Subcutaneous abdominal adipose tissue (tissue), 5 donors: ENCODE data around the gene TMEM217.
"Not testable (repeated sequence)": the region's sequence is repeated elsewhere in the genome, so short reads cannot be mapped to it uniquely, and the experiment has no call there.

Experiments
- H3K27ac ChIP-seq: one replicate; pipeline ENCODE4 v1.7.0; 2013; ENCODE audit warnings: low read depth, mild to moderate bottlenecking, inconsistent platforms, low read length, moderate library complexity
- H3K27me3 ChIP-seq, 5 donors: one replicate each; pipeline ENCODE4 v1.7.0; 2013; ENCODE audit warnings: low read length in 5 of 5, inconsistent platforms in 1 of 5; ENCODE audit not compliant: control insufficient read depth in 5 of 5, insufficient read depth in 4 of 5
- H3K36me3 ChIP-seq, 5 donors: one replicate each; pipeline ENCODE4 v1.7.0; 2013; ENCODE audit warnings: low read length in 5 of 5; ENCODE audit not compliant: control insufficient read depth in 5 of 5, insufficient read depth in 5 of 5
- H3K4me1 ChIP-seq, 5 donors: one replicate each; pipeline ENCODE4 v1.7.0; 2013; ENCODE audit warnings: low read length in 5 of 5, mild to moderate bottlenecking in 3 of 5, moderate library complexity in 1 of 5; ENCODE audit not compliant: control insufficient read depth in 5 of 5, insufficient read depth in 5 of 5
- H3K4me3 ChIP-seq, 5 donors: one replicate each; pipeline ENCODE4 v1.7.0; 2013; ENCODE audit warnings: low read length in 5 of 5, low read depth in 1 of 5
- H3K9ac ChIP-seq, 5 donors: one replicate each; pipeline ENCODE4 v1.7.0; 2013; ENCODE audit warnings: low read length in 5 of 5, mild to moderate bottlenecking in 4 of 5, moderate library complexity in 3 of 5
- H3K9me3 ChIP-seq, 5 donors: one replicate each; pipeline ENCODE4 v1.7.0; 2013; ENCODE audit warnings: low read length in 5 of 5; ENCODE audit not compliant: control insufficient read depth in 5 of 5
- donor health status: healthy.
- donor health status: healthy.
- donor health status: healthy.
- donor health status: healthy.
- donor health status: healthy.

TMEM217 gene

GRCh38 chr6:37298958-37299357 lies 41.0 kb upstream of the TMEM217 start:
- no peak overlapping the region for H3K4me3 ChIP-seq
- no peak overlapping the region for H3K27ac ChIP-seq
- H3K4me1 ChIP-seq, result peaks cover 0 to 14% (median 7%) of the 10 kb centered on the region in 5 donors
- H3K9ac ChIP-seq, result no peak overlapping the region
- no peaks in the 10 kb centered on the region for H3K27me3 ChIP-seq
- no peaks in the 10 kb centered on the region for H3K9me3 ChIP-seq
- H3K36me3 ChIP-seq, result peaks cover 6 to 31% (median 21%) of the 10 kb centered on the region in 5 donors

GRCh38 chr6:37297637-37298036 lies 39.7 kb upstream of the TMEM217 start:
- H3K4me3 ChIP-seq, H3K9ac ChIP-seq, H3K27me3 ChIP-seq, H3K27ac ChIP-seq, H3K4me1 ChIP-seq, H3K9me3 ChIP-seq: not testable (repeated sequence)
- peaks cover 4 to 28% (median 22%) of the 10 kb centered on the region in 5 donors for H3K36me3 ChIP-seq

- no peak overlapping the region for H3K4me3 ChIP-seq
- no peak overlapping the region for H3K9ac ChIP-seq
- no peaks in the 10 kb centered on the region for H3K4me1 ChIP-seq
- H3K9me3 ChIP-seq, result no peaks in the 10 kb centered on the region
- H3K36me3 ChIP-seq, result peaks cover 14 to 43% (median 39%) of the 10 kb centered on the region in 5 donors
- no peaks in the 10 kb centered on the region for H3K27me3 ChIP-seq
- H3K27ac ChIP-seq, result no peak overlapping the region
Observed at GRCh38 chr6:37293426-37293825, 35.5 kb upstream of the TMEM217 start.

GRCh38 chr6:37289931-37290330 lies 32.0 kb upstream of the TMEM217 start:
- no peak overlapping the region for H3K27ac ChIP-seq
- H3K4me1 ChIP-seq, result no peaks in the 10 kb centered on the region
- peaks cover 25 to 60% (median 48%) of the 10 kb centered on the region in 5 donors for H3K36me3 ChIP-seq
- no peak overlapping the region for H3K9ac ChIP-seq
- H3K4me3 ChIP-seq, result no peak overlapping the region
- H3K27me3 ChIP-seq, result no peaks in the 10 kb centered on the region
- H3K9me3 ChIP-seq, result no peaks in the 10 kb centered on the region

- no peak overlapping the region for H3K9ac ChIP-seq
- H3K27ac ChIP-seq, result no peak overlapping the region
- H3K36me3 ChIP-seq, result peaks cover 25 to 66% (median 52%) of the 10 kb centered on the region in 5 donors
- H3K4me3 ChIP-seq, result no peak overlapping the region
- peaks cover 3 to 16% (median 13%) of the 10 kb centered on the region in 5 donors for H3K4me1 ChIP-seq
- no peaks in the 10 kb centered on the region for H3K27me3 ChIP-seq
- H3K9me3 ChIP-seq, result no peaks in the 10 kb centered on the region
Observed at GRCh38 chr6:37288247-37288646, 30.3 kb upstream of the TMEM217 start.

GRCh38 chr6:37287519-37288157 lies 29.7 kb upstream of the TMEM217 start:
- Histone ChIP-seq H3K27ac (no peak overlapping the region), H3K9ac (no peak overlapping the region), H3K27me3 (no peaks in the 10 kb centered on the region), H3K36me3 (peaks cover 25 to 70% (median 55%) of the 10 kb centered on the region in 5 donors), H3K4me1 (peaks cover 3 to 17% (median 14%) of the 10 kb centered on the region in 5 donors), H3K4me3 (no peak overlapping the region), H3K9me3 (no peaks in the 10 kb centered on the region)

GRCh38 chr6:37285861-37286311 lies 27.9 kb upstream of the TMEM217 start:
- H3K36me3 ChIP-seq, result peaks cover 14 to 63% (median 46%) of the 10 kb centered on the region in 5 donors
- no peaks in the 10 kb centered on the region for H3K27me3 ChIP-seq
- no peak overlapping the region for H3K4me3 ChIP-seq
- peaks cover 3 to 17% (median 14%) of the 10 kb centered on the region in 5 donors for H3K4me1 ChIP-seq
- H3K9ac ChIP-seq, result no peak overlapping the region
- H3K9me3 ChIP-seq, result no peaks in the 10 kb centered on the region
- no peak overlapping the region for H3K27ac ChIP-seq

- Histone ChIP-seq H3K4me3 (no peak overlapping the region), H3K27ac (no peak overlapping the region), H3K4me1 (peaks cover 3 to 22% (median 18%) of the 10 kb centered on the region in 5 donors), H3K9ac (no peak overlapping the region), H3K27me3 (no peaks in the 10 kb centered on the region), H3K36me3 (peaks cover 14 to 58% (median 48%) of the 10 kb centered on the region in 5 donors), H3K9me3 (no peaks in the 10 kb centered on the region)
Observed at GRCh38 chr6:37284781-37285180, 26.8 kb upstream of the TMEM217 start.

GRCh38 chr6:37283671-37284151 lies 25.8 kb upstream of the TMEM217 start:
- H3K4me3 ChIP-seq, result no peak overlapping the region
- H3K9ac ChIP-seq, result no peak overlapping the region
- peaks cover 3 to 27% (median 23%) of the 10 kb centered on the region in 5 donors for H3K4me1 ChIP-seq
- H3K9me3 ChIP-seq, result no peaks in the 10 kb centered on the region
- peaks cover 14 to 57% (median 39%) of the 10 kb centered on the region in 5 donors for H3K36me3 ChIP-seq
- H3K27me3 ChIP-seq, result no peaks in the 10 kb centered on the region
- H3K27ac ChIP-seq, result peak overlapping the region; percentile 13

GRCh38 chr6:37283268-37283667 lies 25.3 kb upstream of the TMEM217 start:
- Histone ChIP-seq H3K27me3 (no peaks in the 10 kb centered on the region), H3K4me1 (peaks cover 3 to 27% (median 23%) of the 10 kb centered on the region in 5 donors), H3K4me3 (no peak overlapping the region), H3K27ac (peak overlapping the region; percentile 13), H3K36me3 (peaks cover 14 to 57% (median 39%) of the 10 kb centered on the region in 5 donors), H3K9ac (no peak overlapping the region), H3K9me3 (no peaks in the 10 kb centered on the region)
